LNCaP clone FGC (cell line): ENCODE measurements around the gene MZF1.
A peak's percentile ranks its signal among the peaks of the same experiment; 100 is the strongest.

Experiments
- DNase-seq: peaks from one replicate; pipeline ENCODE4 v3.0.0-alpha.2; 2011; ENCODE audit warnings: low read depth
- H3K4me3 ChIP-seq: 2 replicates; pipeline ENCODE4 v1.5.1; 2011; ENCODE audit warnings: mild to moderate bottlenecking, low read depth, low read length, control low read depth
- TF ChIP-seq, protein P1 (sequence below): IDR thresholded peaks from 2 replicates; pipeline ENCODE4 v1.5.1; 2012; ENCODE audit warnings: mild to moderate bottlenecking; ENCODE audit not compliant: control insufficient read depth, insufficient read depth; ENCODE audit errors: extremely low read depth

MZF1 gene

DNA sequence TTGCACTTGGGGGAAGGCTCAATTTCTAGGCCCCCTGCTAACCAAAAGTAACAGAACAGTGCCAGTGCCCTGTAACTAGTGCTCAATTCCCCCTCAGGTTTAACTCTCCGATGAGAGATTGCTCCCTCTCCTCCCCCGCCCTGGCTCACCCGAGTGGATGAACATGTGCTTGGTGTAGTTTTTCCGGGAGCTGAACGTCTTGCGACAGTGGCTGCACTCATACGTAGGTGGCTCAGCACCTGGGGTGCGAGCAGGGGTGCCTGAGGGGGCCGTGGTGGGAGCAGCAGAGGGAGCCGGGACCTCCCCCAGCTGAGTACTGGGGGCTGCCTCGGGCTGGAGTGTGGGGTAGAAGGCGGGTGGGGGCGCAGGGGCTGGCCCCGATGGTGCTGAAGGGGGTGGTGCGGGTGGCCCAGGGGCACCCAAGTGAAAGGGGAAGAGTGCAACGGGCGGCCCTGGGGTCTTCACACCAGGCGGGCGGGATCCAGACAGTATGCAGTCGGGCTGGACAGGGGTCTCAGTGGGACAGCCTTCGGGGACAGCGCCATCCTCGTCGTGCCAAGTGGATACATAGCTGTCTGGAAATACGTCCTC lies 56.8 kb downstream of the MZF1 start:
- DNase-seq: no peak
- TF ChIP-seq, protein P1, sequence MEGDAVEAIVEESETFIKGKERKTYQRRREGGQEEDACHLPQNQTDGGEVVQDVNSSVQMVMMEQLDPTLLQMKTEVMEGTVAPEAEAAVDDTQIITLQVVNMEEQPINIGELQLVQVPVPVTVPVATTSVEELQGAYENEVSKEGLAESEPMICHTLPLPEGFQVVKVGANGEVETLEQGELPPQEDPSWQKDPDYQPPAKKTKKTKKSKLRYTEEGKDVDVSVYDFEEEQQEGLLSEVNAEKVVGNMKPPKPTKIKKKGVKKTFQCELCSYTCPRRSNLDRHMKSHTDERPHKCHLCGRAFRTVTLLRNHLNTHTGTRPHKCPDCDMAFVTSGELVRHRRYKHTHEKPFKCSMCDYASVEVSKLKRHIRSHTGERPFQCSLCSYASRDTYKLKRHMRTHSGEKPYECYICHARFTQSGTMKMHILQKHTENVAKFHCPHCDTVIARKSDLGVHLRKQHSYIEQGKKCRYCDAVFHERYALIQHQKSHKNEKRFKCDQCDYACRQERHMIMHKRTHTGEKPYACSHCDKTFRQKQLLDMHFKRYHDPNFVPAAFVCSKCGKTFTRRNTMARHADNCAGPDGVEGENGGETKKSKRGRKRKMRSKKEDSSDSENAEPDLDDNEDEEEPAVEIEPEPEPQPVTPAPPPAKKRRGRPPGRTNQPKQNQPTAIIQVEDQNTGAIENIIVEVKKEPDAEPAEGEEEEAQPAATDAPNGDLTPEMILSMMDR: no peak
- H3K4me3 ChIP-seq: no peak overlapping the region

- TF ChIP-seq, protein P1: no peak
- H3K4me3 ChIP-seq: peak overlapping the region; percentile 87; the same call in 1 of the 2 replicates
- DNase-seq: no peak
Observed at GRCh38 chr19:58515259-58515658, 57.9 kb downstream of the MZF1 start.

DNA sequence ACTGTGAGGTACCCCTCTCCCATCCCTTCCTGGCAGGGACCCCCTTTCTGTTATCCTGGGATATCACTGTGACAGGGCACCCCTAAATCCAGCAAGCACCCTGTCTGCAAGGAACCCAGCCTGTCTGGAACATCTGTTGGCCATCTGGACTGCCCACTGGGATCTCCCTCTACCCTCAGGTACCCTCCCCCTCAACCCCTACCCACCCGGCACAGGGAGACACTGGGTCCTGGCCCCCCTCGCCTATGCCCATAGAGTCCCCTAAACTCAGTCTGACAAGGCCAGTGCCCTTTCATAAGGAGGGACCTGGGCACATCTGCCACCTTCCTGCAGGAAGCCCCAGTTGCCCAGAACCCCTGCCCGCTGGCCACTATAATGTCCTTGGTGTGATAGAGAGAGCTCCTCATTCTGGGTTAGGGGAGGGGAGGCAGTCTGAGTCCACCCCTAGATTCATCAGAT lies 58.5 kb downstream of the MZF1 start:
- peak overlapping the region; percentile 87 for H3K4me3 ChIP-seq
- TF ChIP-seq, protein P1: no peak
- DNase-seq: no peak

- TF ChIP-seq, protein P1: peak; percentile 99
- peak overlapping the region; percentile 87 for H3K4me3 ChIP-seq
- DNase-seq: peak; percentile 93
Observed at GRCh38 chr19:58513694-58514563, 59.2 kb downstream of the MZF1 start.

GRCh38 chr19:58513213-58513693 lies 59.9 kb downstream of the MZF1 start:
- H3K4me3 ChIP-seq: peak overlapping the region; percentile 87
- no peak for DNase-seq
- TF ChIP-seq, protein P1: no peak
